ENCODE results near the gene TENM3.

DNA sequence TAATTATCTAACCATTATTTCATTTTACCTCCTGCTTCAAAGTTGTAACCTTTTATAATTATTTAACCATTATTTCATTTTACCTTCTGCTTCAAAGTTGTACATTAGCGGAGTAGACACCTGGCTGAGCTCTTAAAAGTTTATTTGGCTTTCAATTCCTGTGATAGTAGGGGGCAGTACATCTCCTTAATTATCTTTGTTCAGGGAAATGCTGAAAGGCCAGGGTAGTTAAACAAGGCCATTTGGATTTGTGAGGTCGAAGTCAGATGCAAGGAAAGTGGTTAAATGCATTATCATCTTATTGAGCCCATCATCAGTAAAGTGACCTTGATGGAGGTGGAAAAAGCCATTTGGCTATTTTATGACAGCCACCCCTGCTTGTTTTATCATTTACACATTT lies 210.6 kb downstream of the TENM3 start:
- no peak for TF ChIP-seq CTCF (IDR thresholded peaks at IDR 0.05)
- no peak for TF ChIP-seq POLR2A (IDR thresholded peaks at IDR 0.05)
- TF ChIP-seq POLR2AphosphoS5 (IDR thresholded peaks at IDR 0.05; ENCODE audit: insufficient read depth in 1 of 2, low read depth in 1 of 2), result no peak

Data from vagina (tissue), 2 donors.